A549 (cell line): ENCODE measurements around the gene UBAP2L.

Experiments used
- CTCF ChIP-seq: fragments of >200 bp; sonication (Bioruptor Twin); formaldehyde crosslinking; IDR thresholded peaks from 3 replicates; pipeline ENCODE4 v1.5.1; 2016
- EHMT2 ChIP-seq: fragments of 200-600 bp; sonication (generic); IDR thresholded peaks from 2 replicates; pipeline ENCODE4 v1.6.1; 2016; ENCODE audit warnings: antibody characterized with exemption, low read depth, mild to moderate bottlenecking, moderate library complexity
- ELK1 ChIP-seq: fragments of 150-350 bp; IDR thresholded peaks from 2 replicates; pipeline ENCODE4 v1.6.1; 2014; ENCODE audit warnings: low read depth, mild to moderate bottlenecking, low read length
- EP300 ChIP-seq, 2 experiments: fragments of >200 bp; sonication (Bioruptor Twin); formaldehyde crosslinking; IDR thresholded peaks; 2 replicates in 1 of 2; 3 replicates in 1 of 2; pipeline ENCODE4 v1.6.1; 2016 to 2017
- MAFK ChIP-seq: fragments of 450-650 bp; IDR thresholded peaks from 2 replicates; pipeline ENCODE4 v1.6.1; 2014; ENCODE audit not compliant: partially characterized antibody
- POLR2A ChIP-seq: IDR thresholded peaks from 2 replicates; pipeline ENCODE4 v1.6.1; 2012; ENCODE audit warnings: mild to moderate bottlenecking, low read length
- RAD21 ChIP-seq, 2 experiments: fragments of >200 bp in 1 of 2; sonication (Bioruptor Twin) in 1 of 2; formaldehyde crosslinking in 1 of 2; IDR thresholded peaks in 1 of 2; conservative IDR thresholded peaks in 1 of 2; 2 replicates in 1 of 2; 3 replicates in 1 of 2; pipeline ENCODE4 v1.6.1; 2012 to 2018; ENCODE audit warnings: inconsistent platforms in 1 of 2
- REST ChIP-seq: fragments of 200-600 bp; sonication (generic); IDR thresholded peaks from 2 replicates; pipeline ENCODE4 v1.6.1; 2016; ENCODE audit warnings: antibody characterized with exemption, mild to moderate bottlenecking, moderate library complexity

GRCh38 chr1:154306151-154306550, 85.4 kb downstream of the UBAP2L start:
- TF ChIP-seq MAFK (no peak), EP300 (IDR thresholded peaks at IDR 0.05) (no peak), REST (no peak), EHMT2 (no peak), CTCF (no peak), POLR2A (no peak), RAD21 (conservative IDR thresholded peaks at IDR 0.05 in 1 of 2, IDR thresholded peaks at IDR 0.05 in 1 of 2) (no peak), ELK1 (no peak)
